ENCODE measurements around the gene LDLRAD4. TPM values are rescaled to one million over a fixed set of nuclear protein-coding genes. Genes with fewer than 3 reads are reported as not detected.

LDLRAD4 gene
- polyA plus RNA-seq, 1 of the 3 experiments (the other 2 are of a cell fraction) = 0.16 TPM

DNA sequence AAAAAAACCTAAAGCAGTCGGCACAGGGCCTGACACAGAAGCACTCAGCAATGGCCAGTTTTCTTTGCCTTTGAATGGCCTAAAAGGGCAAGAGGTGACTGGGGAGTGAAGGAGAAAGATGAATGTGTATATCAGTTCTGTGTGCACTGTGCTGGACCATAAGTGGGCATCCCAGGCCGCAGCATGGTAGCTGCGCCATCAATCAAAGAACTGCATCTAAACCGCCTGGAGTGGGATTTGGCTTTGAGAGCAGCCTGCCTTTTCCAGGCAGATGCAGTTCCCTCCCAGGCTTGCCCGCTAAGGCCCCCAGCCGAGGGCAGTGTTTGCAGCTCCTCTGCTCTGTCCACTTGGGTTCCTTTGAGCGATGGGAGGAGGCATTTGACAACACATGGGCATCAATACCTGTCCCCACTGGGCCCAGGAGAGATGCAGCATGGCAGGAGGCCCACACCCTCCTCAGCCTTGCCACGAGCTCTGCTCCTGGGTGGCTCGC lies 363.7 kb downstream of the LDLRAD4 start:
- Histone ChIP-seq H3K9ac (no peak overlapping the region), H3K4me1 (ENCODE audit: control insufficient read depth in 1 of 2, insufficient read depth in 2 of 2, low read depth in 1 of 2, low read length in 1 of 2) (peaks cover 0 to 52% of the 10 kb centered on the region in 2 experiments; a peak in 2 of 4 replicates), H3K9me2 (no peaks in the 10 kb centered on the region), H2AFZ (ENCODE audit: low read depth) (no peak overlapping the region), H3K4me2 (no peak overlapping the region), H3K4me3 (ENCODE audit: low read depth in 2 of 2, low read length in 1 of 2) (no peak overlapping the region), H3K36me3 (replicated peaks in 1 of 2; ENCODE audit: control insufficient read depth in 1 of 2, insufficient read depth in 2 of 2, low read length in 1 of 2) (no peaks in the 10 kb centered on the region), H4K20me1 (ENCODE audit: insufficient read depth) (no peaks in the 10 kb centered on the region), H3K9me3 (no peaks in the 10 kb centered on the region), H3K27me3 (ENCODE audit: insufficient read depth) (no peaks in the 10 kb centered on the region), H3K27ac (ENCODE audit: low read depth in 2 of 2, low read length in 1 of 2) (no peak overlapping the region), H3K79me2 (ENCODE audit: insufficient read depth) (no peaks in the 10 kb centered on the region), H3F3A (replicated peaks; ENCODE audit: insufficient read depth) (no peaks in the 10 kb centered on the region)
- POLR2A ChIA-PET = interaction anchor here (1.3 kb wide), 1 partner anchor 22 kb away, joined by 3 read pairs; no protein-coding TSS in a partner anchor
- DNase-seq = no peak
- TF ChIP-seq EP300 (IDR thresholded peaks at IDR 0.05; ENCODE audit: borderline replicate concordance in 1 of 2, low read depth in 1 of 2, low read length in 1 of 2) (no peak), FOXJ3 (CRISPR knock-in tag; IDR thresholded peaks at IDR 0.05) (no peak), SIN3A (IDR thresholded peaks at IDR 0.05; ENCODE audit: borderline replicate concordance, low read depth, low read length) (no peak), RFX5 (IDR thresholded peaks at IDR 0.05; ENCODE audit: low read length) (no peak), POLR2AphosphoS5 (IDR thresholded peaks at IDR 0.05; ENCODE audit: low read depth, low read length) (no peak), FOSL2 (IDR thresholded peaks at IDR 0.05; ENCODE audit: borderline replicate concordance, low read depth) (no peak), TEAD4 (IDR thresholded peaks at IDR 0.05; ENCODE audit: borderline replicate concordance, insufficient read depth) (no peak), GABPA (IDR thresholded peaks at IDR 0.05; ENCODE audit: low read depth) (no peak), FOXM1 (IDR thresholded peaks at IDR 0.05; ENCODE audit: low read depth) (no peak), RXRA (IDR thresholded peaks at IDR 0.05; ENCODE audit: borderline replicate concordance, low read depth) (no peak), TAF1 (IDR thresholded peaks at IDR 0.05; ENCODE audit: borderline replicate concordance, low read depth, low read length) (no peak), RCOR1 (IDR thresholded peaks at IDR 0.05; ENCODE audit: low read length) (no peak), NRF1 (IDR thresholded peaks at IDR 0.05; ENCODE audit: low read depth, low read length) (no peak), EZH2phosphoT487 (IDR thresholded peaks at IDR 0.05; ENCODE audit: borderline replicate concordance, low read depth) (no peak), MEF2A (IDR thresholded peaks at IDR 0.05; ENCODE audit: borderline replicate concordance, low read depth) (no peak), CHD2 (IDR thresholded peaks at IDR 0.05; ENCODE audit: low read length, partially characterized antibody) (no peak)
- TF ChIP-seq, protein P1, sequence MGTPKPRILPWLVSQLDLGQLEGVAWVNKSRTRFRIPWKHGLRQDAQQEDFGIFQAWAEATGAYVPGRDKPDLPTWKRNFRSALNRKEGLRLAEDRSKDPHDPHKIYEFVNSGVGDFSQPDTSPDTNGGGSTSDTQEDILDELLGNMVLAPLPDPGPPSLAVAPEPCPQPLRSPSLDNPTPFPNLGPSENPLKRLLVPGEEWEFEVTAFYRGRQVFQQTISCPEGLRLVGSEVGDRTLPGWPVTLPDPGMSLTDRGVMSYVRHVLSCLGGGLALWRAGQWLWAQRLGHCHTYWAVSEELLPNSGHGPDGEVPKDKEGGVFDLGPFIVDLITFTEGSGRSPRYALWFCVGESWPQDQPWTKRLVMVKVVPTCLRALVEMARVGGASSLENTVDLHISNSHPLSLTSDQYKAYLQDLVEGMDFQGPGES (IDR thresholded peaks at IDR 0.05; ENCODE audit: low read depth, low read length) = no peak
- TF ChIP-seq, protein P2, sequence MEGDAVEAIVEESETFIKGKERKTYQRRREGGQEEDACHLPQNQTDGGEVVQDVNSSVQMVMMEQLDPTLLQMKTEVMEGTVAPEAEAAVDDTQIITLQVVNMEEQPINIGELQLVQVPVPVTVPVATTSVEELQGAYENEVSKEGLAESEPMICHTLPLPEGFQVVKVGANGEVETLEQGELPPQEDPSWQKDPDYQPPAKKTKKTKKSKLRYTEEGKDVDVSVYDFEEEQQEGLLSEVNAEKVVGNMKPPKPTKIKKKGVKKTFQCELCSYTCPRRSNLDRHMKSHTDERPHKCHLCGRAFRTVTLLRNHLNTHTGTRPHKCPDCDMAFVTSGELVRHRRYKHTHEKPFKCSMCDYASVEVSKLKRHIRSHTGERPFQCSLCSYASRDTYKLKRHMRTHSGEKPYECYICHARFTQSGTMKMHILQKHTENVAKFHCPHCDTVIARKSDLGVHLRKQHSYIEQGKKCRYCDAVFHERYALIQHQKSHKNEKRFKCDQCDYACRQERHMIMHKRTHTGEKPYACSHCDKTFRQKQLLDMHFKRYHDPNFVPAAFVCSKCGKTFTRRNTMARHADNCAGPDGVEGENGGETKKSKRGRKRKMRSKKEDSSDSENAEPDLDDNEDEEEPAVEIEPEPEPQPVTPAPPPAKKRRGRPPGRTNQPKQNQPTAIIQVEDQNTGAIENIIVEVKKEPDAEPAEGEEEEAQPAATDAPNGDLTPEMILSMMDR (IDR thresholded peaks at IDR 0.05) = no peak
- TF ChIP-seq, protein P3, sequence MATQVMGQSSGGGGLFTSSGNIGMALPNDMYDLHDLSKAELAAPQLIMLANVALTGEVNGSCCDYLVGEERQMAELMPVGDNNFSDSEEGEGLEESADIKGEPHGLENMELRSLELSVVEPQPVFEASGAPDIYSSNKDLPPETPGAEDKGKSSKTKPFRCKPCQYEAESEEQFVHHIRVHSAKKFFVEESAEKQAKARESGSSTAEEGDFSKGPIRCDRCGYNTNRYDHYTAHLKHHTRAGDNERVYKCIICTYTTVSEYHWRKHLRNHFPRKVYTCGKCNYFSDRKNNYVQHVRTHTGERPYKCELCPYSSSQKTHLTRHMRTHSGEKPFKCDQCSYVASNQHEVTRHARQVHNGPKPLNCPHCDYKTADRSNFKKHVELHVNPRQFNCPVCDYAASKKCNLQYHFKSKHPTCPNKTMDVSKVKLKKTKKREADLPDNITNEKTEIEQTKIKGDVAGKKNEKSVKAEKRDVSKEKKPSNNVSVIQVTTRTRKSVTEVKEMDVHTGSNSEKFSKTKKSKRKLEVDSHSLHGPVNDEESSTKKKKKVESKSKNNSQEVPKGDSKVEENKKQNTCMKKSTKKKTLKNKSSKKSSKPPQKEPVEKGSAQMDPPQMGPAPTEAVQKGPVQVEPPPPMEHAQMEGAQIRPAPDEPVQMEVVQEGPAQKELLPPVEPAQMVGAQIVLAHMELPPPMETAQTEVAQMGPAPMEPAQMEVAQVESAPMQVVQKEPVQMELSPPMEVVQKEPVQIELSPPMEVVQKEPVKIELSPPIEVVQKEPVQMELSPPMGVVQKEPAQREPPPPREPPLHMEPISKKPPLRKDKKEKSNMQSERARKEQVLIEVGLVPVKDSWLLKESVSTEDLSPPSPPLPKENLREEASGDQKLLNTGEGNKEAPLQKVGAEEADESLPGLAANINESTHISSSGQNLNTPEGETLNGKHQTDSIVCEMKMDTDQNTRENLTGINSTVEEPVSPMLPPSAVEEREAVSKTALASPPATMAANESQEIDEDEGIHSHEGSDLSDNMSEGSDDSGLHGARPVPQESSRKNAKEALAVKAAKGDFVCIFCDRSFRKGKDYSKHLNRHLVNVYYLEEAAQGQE (IDR thresholded peaks at IDR 0.05; ENCODE audit: low read depth, low read length) = no peak
- WGBS (ENCODE audit: low lambda C conversion rate) = 30% methylated on average over 4 of the region's 9 CpGs
- CTCF ChIA-PET = interaction anchor here (0.7 to 1.6 kb wide), 3 partner anchors 24 to 366 kb away, joined by 3 to 13 read pairs (median 4); no protein-coding TSS in a partner anchor

All from SK-N-SH (cell line).